ENCODE data around the gene FHOD3. TPM values are rescaled to one million over a fixed set of nuclear protein-coding genes. Genes with fewer than 3 reads are reported as not detected.

FHOD3 gene
- total RNA-seq, 1 donor from 2014 or later: not detected

DNA sequence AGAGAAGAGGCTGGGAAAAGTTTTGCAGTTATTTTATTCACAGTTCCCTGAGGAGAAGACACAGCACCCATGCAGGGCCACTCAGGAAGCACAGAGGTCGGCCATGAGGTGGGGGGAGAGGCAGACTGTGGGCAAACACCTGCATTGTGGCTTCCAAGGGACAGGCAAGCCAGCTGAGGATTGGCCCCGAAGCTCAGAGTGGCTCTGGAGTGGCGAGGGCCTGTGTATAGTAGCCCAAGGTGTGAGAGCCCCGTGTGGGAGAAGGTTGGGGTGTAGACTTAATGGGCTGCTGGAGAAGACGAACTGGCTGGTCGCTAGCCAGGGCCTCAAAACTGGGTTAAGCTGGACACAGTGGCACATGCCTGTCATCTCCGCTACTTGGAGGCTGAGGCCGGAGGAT is 218.7 kb downstream of the FHOD3 start:
- intact Hi-C loops (cut with micrococcal nuclease): no loop called here

GRCh38 chr18:36516726-36517125 is 219.2 kb downstream of the FHOD3 start:
- Mint-ChIP-seq H3K9me3 (no peaks in the 10 kb centered on the region), H3K4me3 (no peak overlapping the region), H3K36me3 (ENCODE audit: low read depth) (no peaks in the 10 kb centered on the region), H3K27me3 (ENCODE audit: insufficient read depth) (peaks cover 4% of the 10 kb centered on the region), H3K4me1 (ENCODE audit: low read depth) (no peaks in the 10 kb centered on the region), H3K27ac (no peak overlapping the region)
- DNase-seq (ENCODE audit: low spot score): no peak
- intact Hi-C loops (cut with micrococcal nuclease): no loop called here

More for the DNA sequence above, 218.7 kb downstream of the FHOD3 start:
- H3K4me3 Mint-ChIP-seq: no peak overlapping the region
- H3K27me3 Mint-ChIP-seq (ENCODE audit: insufficient read depth): peaks cover 4% of the 10 kb centered on the region
- no peak for DNase-seq (ENCODE audit: low spot score)
- no peak overlapping the region for H3K27ac Mint-ChIP-seq
- H3K4me1 Mint-ChIP-seq (ENCODE audit: low read depth): no peaks in the 10 kb centered on the region
- no peaks in the 10 kb centered on the region for H3K36me3 Mint-ChIP-seq (ENCODE audit: low read depth)
- H3K9me3 Mint-ChIP-seq: no peaks in the 10 kb centered on the region

DNA sequence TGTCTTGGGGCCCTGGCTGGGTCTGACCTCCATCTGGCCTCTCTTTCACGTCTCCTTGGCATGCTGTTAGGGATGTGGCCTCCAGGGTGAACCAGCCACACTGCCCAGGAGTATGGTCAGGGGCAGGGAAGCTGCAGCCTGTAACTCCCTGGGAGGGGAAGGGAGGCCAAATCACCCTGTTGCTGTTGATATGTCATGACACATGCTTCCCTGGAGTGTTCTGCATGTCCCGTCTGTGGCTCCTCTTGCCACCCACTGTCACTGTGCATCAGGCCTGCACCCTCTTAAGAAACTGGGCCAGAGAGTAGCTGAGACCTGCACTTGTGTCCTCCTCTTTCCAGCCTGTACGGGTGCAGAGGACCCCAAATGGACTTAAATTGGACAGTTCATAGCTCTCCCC is 221.3 kb downstream of the FHOD3 start:
- no peaks in the 10 kb centered on the region for H3K36me3 Mint-ChIP-seq (ENCODE audit: low read depth)
- no peaks in the 10 kb centered on the region for H3K9me3 Mint-ChIP-seq
- DNase-seq (ENCODE audit: low spot score): no peak
- no peak overlapping the region for H3K27ac Mint-ChIP-seq
- intact Hi-C loops (cut with micrococcal nuclease): no loop called here
- H3K27me3 Mint-ChIP-seq (ENCODE audit: insufficient read depth): peaks cover 4% of the 10 kb centered on the region
- no peaks in the 10 kb centered on the region for H3K4me1 Mint-ChIP-seq (ENCODE audit: low read depth)
- H3K4me3 Mint-ChIP-seq: no peak overlapping the region

DNA sequence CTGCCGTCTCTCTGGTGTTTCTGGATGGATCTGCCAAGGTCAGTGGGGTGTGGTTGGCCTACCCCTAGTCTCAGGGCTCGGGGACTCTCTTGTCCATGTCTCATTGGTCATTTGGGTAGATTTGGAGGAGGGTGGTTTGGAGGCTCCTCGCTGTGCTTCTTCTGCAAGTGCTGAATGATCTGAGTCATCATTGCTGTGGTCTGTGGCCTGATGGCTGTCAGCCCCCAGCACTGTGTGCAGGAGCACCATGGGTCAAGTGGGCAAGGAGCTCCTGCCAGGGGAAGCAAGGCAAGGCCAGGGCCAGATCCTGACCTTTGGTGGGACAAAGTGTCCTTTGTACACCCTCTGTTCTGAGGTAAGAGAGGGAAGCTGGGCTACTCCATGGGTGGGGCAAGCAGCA is 221.8 kb downstream of the FHOD3 start:
- no peak for DNase-seq (ENCODE audit: low spot score)
- H3K4me1 Mint-ChIP-seq (ENCODE audit: low read depth): no peaks in the 10 kb centered on the region
- H3K36me3 Mint-ChIP-seq (ENCODE audit: low read depth): no peaks in the 10 kb centered on the region
- no peaks in the 10 kb centered on the region for H3K9me3 Mint-ChIP-seq
- H3K4me3 Mint-ChIP-seq: no peak overlapping the region
- H3K27ac Mint-ChIP-seq: no peak overlapping the region
- peaks cover 4% of the 10 kb centered on the region for H3K27me3 Mint-ChIP-seq (ENCODE audit: insufficient read depth)
- intact Hi-C loops (cut with micrococcal nuclease): no loop called here

DNA sequence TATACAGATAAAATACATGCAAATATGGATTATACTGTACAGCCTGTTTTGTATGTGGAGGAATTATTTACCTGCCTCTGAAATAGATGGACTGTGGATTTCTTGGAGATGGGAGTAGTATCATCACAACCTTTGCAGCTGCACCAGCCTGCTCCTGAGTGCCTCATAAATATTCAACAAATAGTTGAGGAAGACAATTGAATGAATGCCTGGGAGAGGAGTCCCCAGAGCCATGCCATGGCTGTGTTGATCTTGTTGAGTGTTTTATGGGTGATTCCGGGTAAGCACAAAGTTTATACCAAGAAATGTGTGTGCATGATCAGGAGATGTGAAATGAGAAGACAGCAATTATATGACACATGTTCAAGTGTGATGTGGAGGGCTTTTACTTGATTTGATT is 225.0 kb downstream of the FHOD3 start:
- no peak overlapping the region for H3K4me3 Mint-ChIP-seq

GRCh38 chr18:36525913-36526312 is 228.4 kb downstream of the FHOD3 start:
- Mint-ChIP-seq H3K36me3 (ENCODE audit: low read depth) (no peaks in the 10 kb centered on the region), H3K9me3 (no peaks in the 10 kb centered on the region), H3K27me3 (ENCODE audit: insufficient read depth) (no peaks in the 10 kb centered on the region), H3K27ac (no peak overlapping the region), H3K4me1 (ENCODE audit: low read depth) (no peaks in the 10 kb centered on the region), H3K4me3 (no peak overlapping the region)
- DNase-seq (ENCODE audit: low spot score): no peak
- intact Hi-C loops (cut with micrococcal nuclease): no loop called here

More for the DNA sequence above, 225.0 kb downstream of the FHOD3 start:
- intact Hi-C loops (cut with micrococcal nuclease): no loop called here
- H3K27me3 Mint-ChIP-seq (ENCODE audit: insufficient read depth): no peaks in the 10 kb centered on the region
- DNase-seq (ENCODE audit: low spot score): no peak
- no peak overlapping the region for H3K27ac Mint-ChIP-seq
- H3K36me3 Mint-ChIP-seq (ENCODE audit: low read depth): no peaks in the 10 kb centered on the region
- H3K9me3 Mint-ChIP-seq: no peaks in the 10 kb centered on the region
- no peaks in the 10 kb centered on the region for H3K4me1 Mint-ChIP-seq (ENCODE audit: low read depth)

- H3K27me3 Mint-ChIP-seq (ENCODE audit: insufficient read depth): no peaks in the 10 kb centered on the region
- intact Hi-C loops (cut with micrococcal nuclease): no loop called here
- H3K4me3 Mint-ChIP-seq: no peak overlapping the region
- H3K36me3 Mint-ChIP-seq (ENCODE audit: low read depth): no peaks in the 10 kb centered on the region
- H3K9me3 Mint-ChIP-seq: no peaks in the 10 kb centered on the region
- H3K27ac Mint-ChIP-seq: no peak overlapping the region
- no peaks in the 10 kb centered on the region for H3K4me1 Mint-ChIP-seq (ENCODE audit: low read depth)
- DNase-seq (ENCODE audit: low spot score): no peak
Measured at GRCh38 chr18:36526611-36527010, 229.1 kb downstream of the FHOD3 start.

DNA sequence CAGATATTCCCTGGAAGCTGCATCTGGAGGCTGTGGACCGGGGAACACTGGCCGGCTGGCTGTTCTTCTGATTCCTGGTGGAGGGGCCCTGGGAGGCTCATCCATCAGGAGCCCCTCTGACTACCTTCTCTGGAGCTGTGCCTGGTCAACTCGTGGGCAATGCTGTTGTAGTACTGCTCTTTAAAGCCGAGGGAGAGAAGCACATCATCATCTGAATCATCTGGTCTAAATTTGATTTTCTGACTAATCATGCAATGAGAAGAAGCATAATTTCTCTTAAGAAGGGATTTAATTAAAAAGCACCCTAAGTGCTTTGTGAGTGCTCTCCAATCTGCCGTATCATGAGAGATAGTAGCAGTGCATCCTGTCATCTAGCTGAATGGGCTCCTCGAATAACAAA is 229.5 kb downstream of the FHOD3 start:
- Mint-ChIP-seq H3K4me1 (ENCODE audit: low read depth) (no peaks in the 10 kb centered on the region), H3K4me3 (no peak overlapping the region), H3K9me3 (no peaks in the 10 kb centered on the region), H3K27me3 (ENCODE audit: insufficient read depth) (no peaks in the 10 kb centered on the region), H3K36me3 (ENCODE audit: low read depth) (no peaks in the 10 kb centered on the region), H3K27ac (no peak overlapping the region)
- intact Hi-C loops (cut with micrococcal nuclease): no loop called here
- DNase-seq (ENCODE audit: low spot score): no peak

DNA sequence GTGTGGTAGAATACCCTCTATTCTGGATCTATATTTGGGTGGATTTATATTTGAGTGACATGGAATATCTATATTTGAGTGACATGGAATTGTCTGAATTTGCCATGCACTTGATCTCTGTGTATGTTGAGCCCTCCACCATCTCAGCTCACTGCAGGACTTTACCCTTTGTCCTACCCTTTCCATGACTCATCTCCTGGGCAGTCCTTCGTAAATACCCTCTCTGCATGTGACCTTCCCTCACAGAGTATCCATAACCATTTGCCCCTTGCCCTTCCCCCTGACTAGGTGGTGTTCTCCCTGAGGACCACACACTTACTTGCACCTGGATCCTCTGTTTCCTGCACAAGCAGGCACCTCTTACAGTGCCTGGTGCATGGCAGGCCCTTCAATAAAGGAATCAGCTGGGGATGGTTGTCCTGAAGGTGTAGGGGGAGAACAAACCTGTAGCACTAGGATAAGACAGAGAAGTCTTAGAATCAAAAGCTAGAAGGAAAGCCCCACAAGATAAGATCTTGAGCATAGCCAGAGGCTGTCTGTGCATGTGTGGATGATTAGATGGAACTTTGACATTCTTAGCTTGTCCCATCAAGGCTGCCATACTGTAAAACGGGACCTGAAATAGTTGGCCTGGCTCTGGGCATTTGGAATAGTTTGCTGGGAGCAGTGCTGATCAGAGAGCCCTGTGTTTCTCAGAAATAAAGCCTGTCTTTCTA is 230.4 kb downstream of the FHOD3 start:
- no peaks in the 10 kb centered on the region for H3K4me1 Mint-ChIP-seq (ENCODE audit: low read depth)
- no peak for DNase-seq (ENCODE audit: low spot score)
- no peak overlapping the region for H3K4me3 Mint-ChIP-seq
- H3K27ac Mint-ChIP-seq: no peak overlapping the region
- no peaks in the 10 kb centered on the region for H3K27me3 Mint-ChIP-seq (ENCODE audit: insufficient read depth)
- intact Hi-C loops (cut with micrococcal nuclease): no loop called here
- H3K36me3 Mint-ChIP-seq (ENCODE audit: low read depth): no peaks in the 10 kb centered on the region
- H3K9me3 Mint-ChIP-seq: no peaks in the 10 kb centered on the region

DNA sequence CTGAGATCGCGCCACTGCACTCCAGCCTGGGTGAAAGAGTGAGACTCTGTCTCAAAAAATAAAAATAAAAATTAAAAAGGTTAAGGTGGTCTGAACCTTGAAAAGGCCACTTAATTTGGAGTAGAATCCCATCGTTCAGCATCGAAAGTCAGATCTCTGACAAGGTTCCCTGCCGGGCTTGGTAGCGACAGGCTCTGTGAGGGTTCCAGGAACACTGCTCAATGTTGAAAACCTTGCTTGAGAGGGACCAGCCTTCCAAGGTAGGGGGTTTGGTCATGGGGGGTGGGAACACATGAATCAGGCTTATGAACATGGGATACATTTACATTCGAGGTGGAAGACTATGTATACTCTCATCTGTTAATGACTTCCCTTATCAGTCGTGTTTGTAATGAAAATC is 232.2 kb downstream of the FHOD3 start:
- no peak overlapping the region for H3K27ac Mint-ChIP-seq
- DNase-seq (ENCODE audit: low spot score): no peak
- no peaks in the 10 kb centered on the region for H3K4me1 Mint-ChIP-seq (ENCODE audit: low read depth)
- no peak overlapping the region for H3K4me3 Mint-ChIP-seq
- no peaks in the 10 kb centered on the region for H3K9me3 Mint-ChIP-seq
- intact Hi-C loops (cut with micrococcal nuclease): no loop called here
- no peaks in the 10 kb centered on the region for H3K36me3 Mint-ChIP-seq (ENCODE audit: low read depth)
- H3K27me3 Mint-ChIP-seq (ENCODE audit: insufficient read depth): no peaks in the 10 kb centered on the region

- H3K9me3 Mint-ChIP-seq: no peaks in the 10 kb centered on the region
- intact Hi-C loops (cut with micrococcal nuclease): no loop called here
- H3K4me1 Mint-ChIP-seq (ENCODE audit: low read depth): no peaks in the 10 kb centered on the region
- no peak for DNase-seq (ENCODE audit: low spot score)
- H3K4me3 Mint-ChIP-seq: no peak overlapping the region
- no peaks in the 10 kb centered on the region for H3K27me3 Mint-ChIP-seq (ENCODE audit: insufficient read depth)
- no peaks in the 10 kb centered on the region for H3K36me3 Mint-ChIP-seq (ENCODE audit: low read depth)
- no peak overlapping the region for H3K27ac Mint-ChIP-seq
Measured at GRCh38 chr18:36530676-36531405, 233.3 kb downstream of the FHOD3 start.

DNA sequence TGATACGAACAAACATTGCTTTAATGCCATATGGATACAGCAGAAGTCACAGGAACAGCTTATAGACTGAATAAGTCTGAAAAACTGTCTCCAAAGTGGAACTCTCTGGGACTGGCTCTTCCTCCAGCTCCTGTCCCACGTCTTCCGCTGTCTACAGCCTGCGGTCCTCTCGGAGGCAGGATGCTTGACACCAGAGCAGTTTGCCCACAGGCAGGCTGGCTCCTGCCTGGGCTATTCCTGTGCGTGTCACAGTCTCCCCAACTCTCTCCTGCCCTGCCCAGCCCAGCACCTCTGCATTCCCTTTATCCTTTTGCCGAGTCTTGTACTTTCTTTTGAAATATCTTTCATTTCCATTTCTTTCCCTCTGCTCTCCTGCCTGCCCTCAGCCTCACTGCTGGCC is 234.1 kb downstream of the FHOD3 start:
- intact Hi-C loops (cut with micrococcal nuclease): no loop called here
- Mint-ChIP-seq H3K9me3 (no peaks in the 10 kb centered on the region), H3K4me3 (no peak overlapping the region), H3K27ac (no peak overlapping the region), H3K4me1 (ENCODE audit: low read depth) (no peaks in the 10 kb centered on the region), H3K36me3 (ENCODE audit: low read depth) (no peaks in the 10 kb centered on the region), H3K27me3 (ENCODE audit: insufficient read depth) (no peaks in the 10 kb centered on the region)
- DNase-seq (ENCODE audit: low spot score): no peak

DNA sequence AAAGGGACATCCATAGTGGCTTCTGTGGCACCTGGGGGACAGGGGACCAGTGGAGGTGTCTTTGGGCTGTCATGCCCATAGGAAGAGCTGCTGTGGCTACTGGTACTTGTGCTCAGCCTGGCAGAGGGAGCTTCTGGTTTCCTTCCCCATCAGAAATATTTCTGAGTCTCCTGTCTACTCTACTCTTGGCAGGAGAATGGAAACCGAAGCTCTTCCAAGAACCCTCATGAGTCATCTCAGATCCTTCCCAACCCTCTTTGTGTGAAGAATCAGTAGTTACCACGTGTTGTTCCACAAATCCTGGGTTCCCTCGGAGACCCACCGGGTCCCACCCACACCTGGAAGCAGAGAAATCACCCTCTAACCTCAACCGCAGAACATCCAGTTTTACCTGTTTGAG is 234.9 kb downstream of the FHOD3 start:
- DNase-seq (ENCODE audit: low spot score): no peak
- no peak overlapping the region for H3K27ac Mint-ChIP-seq
- H3K4me3 Mint-ChIP-seq: no peak overlapping the region
- H3K4me1 Mint-ChIP-seq (ENCODE audit: low read depth): no peaks in the 10 kb centered on the region
- intact Hi-C loops (cut with micrococcal nuclease): no loop called here
- H3K27me3 Mint-ChIP-seq (ENCODE audit: insufficient read depth): no peaks in the 10 kb centered on the region
- no peaks in the 10 kb centered on the region for H3K9me3 Mint-ChIP-seq
- H3K36me3 Mint-ChIP-seq (ENCODE audit: low read depth): no peaks in the 10 kb centered on the region

All from activated T-helper 1 cell treated with anti-CD3 and anti-CD28 coated beads, Interleukin-12 subunit alpha, Interleukin-12 subunit beta, Interleukin-2, Interleukin-4 antibody, amounts not matched to agents 30 ng/mL and 10 ng/mL and 1 ng/mL, durations not matched to agents 14 hours and 24 hours and 36 hours (primary cell).